A549 (cell line): ENCODE results near the gene PILRB.

ENCODE experiments used
- CHD4 ChIP-seq: fragments of 200-600 bp; sonication (generic); IDR thresholded peaks from 2 replicates; pipeline ENCODE4 v1.6.1; 2016; ENCODE audit warnings: antibody characterized with exemption, mild to moderate bottlenecking, borderline replicate concordance
- CTCF ChIP-seq: fragments of >200 bp; sonication (Bioruptor Twin); formaldehyde crosslinking; IDR thresholded peaks from 3 replicates; pipeline ENCODE4 v1.5.1; 2016
- MAZ ChIP-seq: fragments of 150-350 bp; IDR thresholded peaks from 2 replicates; pipeline ENCODE4 v1.6.1; 2014; ENCODE audit warnings: antibody characterized with exemption, low read depth, low read length, borderline replicate concordance
- POLR2A ChIP-seq: IDR thresholded peaks from 2 replicates; pipeline ENCODE4 v1.6.1; 2012; ENCODE audit warnings: mild to moderate bottlenecking, low read length
- TF ChIP-seq, protein P1 (sequence below): IDR thresholded peaks from 2 replicates; pipeline ENCODE4 v1.6.1; 2012

DNA sequence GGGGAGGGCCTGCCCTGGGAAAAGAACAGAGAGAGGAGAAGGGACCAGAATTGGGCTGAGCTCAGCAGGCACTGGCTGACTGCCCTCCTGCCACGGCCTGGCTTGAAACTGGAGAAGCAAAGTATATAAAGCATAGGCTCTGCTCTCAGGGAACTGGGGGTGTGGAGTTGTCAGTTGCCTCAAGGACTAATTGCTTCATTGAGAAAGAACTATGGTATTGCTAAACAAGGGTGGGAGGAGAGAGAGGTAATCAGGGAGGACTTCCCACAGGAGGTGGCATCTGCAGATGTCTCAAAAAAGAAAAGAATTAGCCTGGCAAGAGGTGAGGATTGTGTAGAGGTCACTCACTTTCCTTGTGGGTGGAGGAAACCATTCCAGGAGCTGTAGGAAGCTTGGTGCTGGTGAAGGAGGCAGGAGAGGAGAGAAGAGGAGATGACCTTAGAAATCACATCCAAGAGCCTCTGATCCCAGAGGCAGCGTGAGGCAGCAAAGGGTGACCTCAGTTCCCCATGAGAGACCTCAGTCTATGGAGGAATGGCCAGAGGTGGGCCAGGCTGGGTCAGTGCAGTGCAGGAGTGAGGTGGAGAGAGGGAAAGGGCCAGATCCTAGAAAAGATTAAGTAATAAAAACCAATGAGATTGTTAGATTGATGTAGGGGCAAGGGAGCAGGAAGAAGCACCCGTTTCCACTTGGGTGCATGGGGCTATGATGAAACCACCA lies 2.4 kb downstream of the PILRB start:
- TF ChIP-seq POLR2A (no peak), CTCF (no peak), MAZ (no peak), CHD4 (no peak)
- TF ChIP-seq, protein P1, sequence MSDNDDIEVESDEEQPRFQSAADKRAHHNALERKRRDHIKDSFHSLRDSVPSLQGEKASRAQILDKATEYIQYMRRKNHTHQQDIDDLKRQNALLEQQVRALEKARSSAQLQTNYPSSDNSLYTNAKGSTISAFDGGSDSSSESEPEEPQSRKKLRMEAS: no peak
